ENCODE results near the gene IRAK1. TPM values are rescaled to one million over a fixed set of nuclear protein-coding genes. Genes with fewer than 3 reads are reported as not detected.

IRAK1 gene
- total and polyA plus RNA-seq, 2 of the 13 experiments (the other 11 are each of a cell fraction or from before 2014, with no cell fraction given) = 57.7 to 77.3 TPM

GRCh38 chrX:154056770-154057241 is 37.1 kb upstream of the IRAK1 start (continued):
- peak; percentile 73 for TF ChIP-seq HNF1B (CRISPR knock-in tag; IDR thresholded peaks at IDR 0.05)
- TF ChIP-seq ZNF383 (CRISPR knock-in tag; IDR thresholded peaks at IDR 0.05; ENCODE audit: borderline replicate concordance) = no peak
- no peak for TF ChIP-seq RAD21 (CRISPR knock-in tag; IDR thresholded peaks at IDR 0.05)
- peak; percentile 38; the same call in 1 of the 2 replicates for TF ChIP-seq ZNF501 (CRISPR knock-in tag; IDR thresholded peaks at IDR 0.05)
- no peak for TF ChIP-seq AKNA (CRISPR knock-in tag; IDR thresholded peaks at IDR 0.05; ENCODE audit: borderline replicate concordance)
- peak; percentile 59; the same call in 1 of the 2 replicates for TF ChIP-seq ZMAT3 (CRISPR knock-in tag; conservative IDR thresholded peaks at IDR 0.05)
- TF ChIP-seq SPEN (CRISPR knock-in tag; IDR thresholded peaks at IDR 0.05; ENCODE audit: low read depth) = peak; percentile 82
- peak; percentile 82 for TF ChIP-seq HNF4G (IDR thresholded peaks at IDR 0.05; ENCODE audit: borderline replicate concordance, low read depth, low read length)
- peak; percentile 84 for TF ChIP-seq HNF4G (CRISPR knock-in tag; IDR thresholded peaks at IDR 0.05; ENCODE audit: borderline replicate concordance, low read depth)
- peak; percentile 93 for TF ChIP-seq ELF1 (CRISPR knock-in tag; IDR thresholded peaks at IDR 0.05)
- TF ChIP-seq TFDP1 (CRISPR knock-in tag; IDR thresholded peaks at IDR 0.05; ENCODE audit: borderline replicate concordance) = peak; percentile 78; the same call in 1 of the 2 replicates
- peak; percentile 67 for TF ChIP-seq GABPB1 (CRISPR knock-in tag; IDR thresholded peaks at IDR 0.05)
- TF ChIP-seq NR1H2 (CRISPR knock-in tag; IDR thresholded peaks at IDR 0.05; ENCODE audit: borderline replicate concordance, low read depth) = no peak
- peak; percentile 66 for TF ChIP-seq ZNF792 (CRISPR knock-in tag; IDR thresholded peaks at IDR 0.05)
- TF ChIP-seq KDM4B (CRISPR knock-in tag; IDR thresholded peaks at IDR 0.05) = peak; percentile 87; the same call in 1 of the 2 replicates
- TF ChIP-seq ZNF337 (CRISPR knock-in tag; IDR thresholded peaks at IDR 0.05; ENCODE audit: borderline replicate concordance, low read depth) = peak; percentile 61; the same call in 1 of the 2 replicates
- TF ChIP-seq GATA4 (IDR thresholded peaks at IDR 0.05; ENCODE audit: borderline replicate concordance, low read depth) = no peak
- peak; percentile 84; the same call in 1 of the 2 replicates for TF ChIP-seq FOXK1 (CRISPR knock-in tag; IDR thresholded peaks at IDR 0.05; ENCODE audit: borderline replicate concordance, low read depth)
- no peak for TF ChIP-seq PAX8 (CRISPR knock-in tag; IDR thresholded peaks at IDR 0.05; ENCODE audit: borderline replicate concordance)

Data from HepG2 (cell line).